BE2C (cell line): Measurements from ENCODE around the gene LRRC8D.

Experiments
- DNase-seq: peaks from one replicate; pipeline ENCODE4 v3.0.0-alpha.2; 2020
- H3K27me3 ChIP-seq: fragments of 250-450 bp; sonication (Bioruptor Pico); 2 replicates; pipeline ENCODE4 v1.5.1; 2020; ENCODE audit warnings: mild to moderate bottlenecking
- H3K36me3 ChIP-seq: fragments of 250-450 bp; sonication (Bioruptor Pico); 2 replicates; pipeline ENCODE4 v1.5.1; 2020; ENCODE audit warnings: mild to moderate bottlenecking
- H3K4me1 ChIP-seq: fragments of 250-450 bp; sonication (Bioruptor Pico); 2 replicates; pipeline ENCODE4 v1.5.1; 2020
- H3K4me3 ChIP-seq: 2 replicates; pipeline ENCODE4 v1.5.1; 2011; ENCODE audit warnings: low read depth, low read length
- H3K9me3 ChIP-seq: fragments of 250-450 bp; sonication (Bioruptor Pico); 2 replicates; pipeline ENCODE4 v1.5.1; 2020
- CTCF ChIP-seq: IDR thresholded peaks from 2 replicates; pipeline ENCODE4 v1.5.1; 2012; ENCODE audit warnings: mild to moderate bottlenecking, low read depth, low read length

The LRRC8D gene

GRCh38 chr1:89827902-89828301, 7.1 kb downstream of the LRRC8D start:
- no peaks in the 10 kb centered on the region for H3K36me3 ChIP-seq
- no peak for DNase-seq
- no peaks in the 10 kb centered on the region for H3K9me3 ChIP-seq
- no peaks in the 10 kb centered on the region for H3K27me3 ChIP-seq
- H3K4me1 ChIP-seq = no peaks in the 10 kb centered on the region
- TF ChIP-seq CTCF = no peak
- H3K4me3 ChIP-seq = no peak overlapping the region

- no peak for DNase-seq
- TF ChIP-seq CTCF = no peak
- H3K36me3 ChIP-seq = no peaks in the 10 kb centered on the region
- H3K4me3 ChIP-seq = no peak overlapping the region
- H3K4me1 ChIP-seq = no peaks in the 10 kb centered on the region
- no peaks in the 10 kb centered on the region for H3K9me3 ChIP-seq
- H3K27me3 ChIP-seq = no peaks in the 10 kb centered on the region
Measured at GRCh38 chr1:89829186-89829585, 8.4 kb downstream of the LRRC8D start.

- DNase-seq = no peak
- H3K9me3 ChIP-seq = no peaks in the 10 kb centered on the region
- no peaks in the 10 kb centered on the region for H3K36me3 ChIP-seq
- no peak for TF ChIP-seq CTCF
- H3K4me3 ChIP-seq = no peak overlapping the region
- H3K4me1 ChIP-seq = no peaks in the 10 kb centered on the region
- no peaks in the 10 kb centered on the region for H3K27me3 ChIP-seq
Measured at GRCh38 chr1:89831462-89832120, 10.8 kb downstream of the LRRC8D start.

GRCh38 chr1:89832496-89833127, 11.8 kb downstream of the LRRC8D start:
- H3K4me3 ChIP-seq = no peak overlapping the region

GRCh38 chr1:89833183-89834082, 12.6 kb downstream of the LRRC8D start:
- no peaks in the 10 kb centered on the region for H3K4me1 ChIP-seq
- no peak for DNase-seq

More at GRCh38 chr1:89832496-89833127, 11.8 kb downstream of the LRRC8D start:
- no peak for TF ChIP-seq CTCF
- H3K27me3 ChIP-seq = no peaks in the 10 kb centered on the region
- H3K36me3 ChIP-seq = no peaks in the 10 kb centered on the region
- H3K4me1 ChIP-seq = no peaks in the 10 kb centered on the region
- H3K9me3 ChIP-seq = no peaks in the 10 kb centered on the region
- DNase-seq = no peak

More at GRCh38 chr1:89833183-89834082, 12.6 kb downstream of the LRRC8D start:
- H3K9me3 ChIP-seq = no peaks in the 10 kb centered on the region
- H3K36me3 ChIP-seq = no peaks in the 10 kb centered on the region
- no peak overlapping the region for H3K4me3 ChIP-seq
- no peaks in the 10 kb centered on the region for H3K27me3 ChIP-seq
- TF ChIP-seq CTCF = no peak
